Activated naive CD4-positive, alpha-beta T cell treated with anti-CD3 and anti-CD28 coated beads, Interleukin-2, amount 10 ng/mL, durations not matched to agents 7 days and 5 days (primary cell): Measurements from ENCODE around the gene TUT1.
"Not testable (repeated sequence)": the region's sequence is repeated elsewhere in the genome, so short reads cannot be mapped to it uniquely, and the experiment has no call there.

Source experiments
- CTCF ChIA-PET: fragments of 350-600 bp; sonication (Branson Sonifier 250); formaldehyde crosslinking; loops from one replicate; lab custom pipeline; 2021; ENCODE audit warnings: antibody characterized with exemption; lab: Charles Lee
- DNase-seq: peaks from one replicate; pipeline ENCODE4 v3.0.0-alpha.2; 2020
- H3K27ac Mint-ChIP-seq: one replicate; pipeline ENCODE4 v1.8.0; 2021; ENCODE audit warnings: mild to moderate bottlenecking, moderate library complexity, mixed read lengths
- H3K27me3 Mint-ChIP-seq: one replicate; pipeline ENCODE4 v1.8.0; 2021; ENCODE audit warnings: mild to moderate bottlenecking, mixed read lengths
- H3K36me3 Mint-ChIP-seq: one replicate; pipeline ENCODE4 v1.8.0; 2021; ENCODE audit warnings: mixed read lengths
- H3K4me1 Mint-ChIP-seq: one replicate; pipeline ENCODE4 v1.8.0; 2021; ENCODE audit warnings: mixed read lengths
- H3K4me3 Mint-ChIP-seq: one replicate; pipeline ENCODE4 v1.8.0; 2021; ENCODE audit warnings: mild to moderate bottlenecking, moderate library complexity, mixed read lengths
- H3K9me3 Mint-ChIP-seq: one replicate; pipeline ENCODE4 v1.8.0; 2021; ENCODE audit warnings: mixed read lengths

The TUT1 gene

DNA sequence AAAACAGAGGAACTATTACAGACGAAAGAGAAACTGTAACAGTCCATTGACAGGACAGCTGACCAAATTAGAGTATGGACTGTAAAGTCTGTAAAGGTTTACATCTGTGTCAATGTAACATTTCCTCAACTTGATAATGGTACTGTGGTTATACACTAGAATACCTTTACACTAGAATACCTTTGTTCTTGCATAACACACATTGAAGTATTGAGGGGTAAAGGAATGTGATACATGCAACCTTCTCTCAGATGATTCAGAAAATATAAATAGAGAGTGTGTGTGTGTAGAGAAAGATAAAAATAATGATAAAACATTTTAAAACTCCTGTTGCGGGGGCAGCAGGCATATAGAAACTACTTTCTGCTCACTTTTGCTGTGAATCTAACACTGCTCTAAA is 12.1 kb downstream of the TUT1 start:
- H3K4me3 Mint-ChIP-seq: no peak overlapping the region

DNA sequence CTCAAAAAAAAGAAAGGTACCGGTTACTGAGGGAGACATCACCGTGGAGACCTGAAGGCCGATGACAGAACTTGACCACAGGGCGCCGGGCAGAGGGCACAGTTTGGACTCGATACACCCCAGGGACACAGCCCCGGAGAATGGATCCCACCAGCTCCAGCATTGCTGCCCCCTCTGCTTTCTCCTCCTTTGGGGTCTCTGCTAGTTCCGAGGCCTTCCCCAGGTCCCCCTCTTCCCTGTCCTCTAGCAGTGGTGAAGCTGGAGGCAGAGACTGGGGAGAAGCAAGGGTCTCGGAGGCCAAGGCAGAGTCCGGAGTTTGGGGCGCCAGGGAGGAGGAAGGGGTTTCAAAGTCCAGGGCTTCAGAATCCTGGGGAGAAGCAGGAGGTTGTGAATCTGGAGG is 12.8 kb downstream of the TUT1 start:
- Mint-ChIP-seq H3K9me3 (no peaks in the 10 kb centered on the region), H3K4me3 (no peak overlapping the region), H3K27me3 (no peaks in the 10 kb centered on the region), H3K27ac (no peak overlapping the region), H3K36me3 (peaks cover 31% of the 10 kb centered on the region), H3K4me1 (peaks cover 21% of the 10 kb centered on the region)
- DNase-seq: no peak
- CTCF ChIA-PET: interaction anchor here (1.0 to 1.1 kb wide), 2 partner anchors 14 to 18 kb away, joined by 3 read pairs; no protein-coding TSS in a partner anchor

More for the DNA sequence above, 12.1 kb downstream of the TUT1 start:
- no peak for DNase-seq
- Mint-ChIP-seq H3K27me3 (no peaks in the 10 kb centered on the region), H3K36me3 (peaks cover 32% of the 10 kb centered on the region), H3K27ac (no peak overlapping the region), H3K9me3 (no peaks in the 10 kb centered on the region), H3K4me1 (peaks cover 21% of the 10 kb centered on the region)
- CTCF ChIA-PET: interaction anchor here (1.0 to 1.1 kb wide), 2 partner anchors 13 to 18 kb away, joined by 3 read pairs; no protein-coding TSS in a partner anchor

DNA sequence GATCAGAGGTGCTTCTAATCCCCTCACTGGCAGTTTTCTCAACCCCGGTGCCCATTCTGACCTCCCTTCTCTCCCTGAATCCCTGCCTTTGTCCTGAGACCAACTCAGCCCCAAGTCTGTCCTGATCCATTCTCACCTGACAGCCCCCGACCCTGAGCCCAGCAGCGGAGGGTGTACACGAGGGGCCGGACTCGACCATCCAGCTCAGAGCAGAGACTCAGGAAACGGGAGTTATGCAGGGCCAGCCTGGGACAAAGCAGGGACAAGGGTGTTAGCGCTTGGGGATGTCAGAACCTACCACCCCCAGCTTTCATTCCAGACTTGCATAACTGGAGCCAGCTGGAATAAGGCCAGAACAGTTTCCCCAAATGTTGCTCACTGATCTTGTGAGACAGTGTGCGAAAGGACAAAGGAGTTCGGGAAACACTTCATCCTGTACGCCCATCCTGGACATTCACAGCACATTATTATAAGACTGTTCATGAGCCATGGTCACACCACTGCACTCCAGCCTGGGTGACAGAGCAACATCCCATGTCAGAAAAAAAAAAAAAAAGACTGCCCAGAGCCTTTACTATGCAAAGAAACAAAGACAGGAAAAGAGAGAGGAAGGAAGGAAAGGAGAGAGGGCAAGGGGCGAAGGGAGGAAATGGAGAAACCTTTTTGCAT is 14.1 kb downstream of the TUT1 start:
- Mint-ChIP-seq H3K36me3 (peaks cover 42% of the 10 kb centered on the region), H3K27ac (peak overlapping the region; percentile 59), H3K4me3 (no peak overlapping the region), H3K4me1 (peaks cover 32% of the 10 kb centered on the region), H3K27me3 (no peaks in the 10 kb centered on the region), H3K9me3 (no peaks in the 10 kb centered on the region)
- no peak for DNase-seq
- CTCF ChIA-PET: interaction anchor here (1.0 kb wide), 1 partner anchor 16 kb away, joined by 3 read pairs; no protein-coding TSS in a partner anchor

DNA sequence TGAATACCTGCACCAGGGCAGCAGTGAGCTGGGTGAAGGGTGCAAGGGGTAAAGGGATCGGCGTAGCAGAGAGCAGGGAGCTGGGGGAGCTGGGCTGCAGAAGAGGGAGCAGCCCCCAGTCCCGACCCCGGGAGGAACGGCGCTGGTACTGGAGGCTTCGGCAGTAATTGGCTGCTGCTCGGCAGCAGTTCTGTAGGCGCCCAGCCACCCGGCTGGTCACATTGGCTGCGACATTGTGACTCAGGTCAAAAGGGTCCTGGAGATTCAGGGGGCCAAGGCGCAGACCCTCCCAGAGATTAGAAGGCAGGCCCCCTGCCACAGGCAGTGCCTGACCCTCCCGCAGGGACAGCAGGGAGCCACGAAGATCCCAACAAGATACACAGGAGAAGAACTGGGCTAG is 15.5 kb downstream of the TUT1 start:
- no peak overlapping the region for H3K27ac Mint-ChIP-seq

DNA sequence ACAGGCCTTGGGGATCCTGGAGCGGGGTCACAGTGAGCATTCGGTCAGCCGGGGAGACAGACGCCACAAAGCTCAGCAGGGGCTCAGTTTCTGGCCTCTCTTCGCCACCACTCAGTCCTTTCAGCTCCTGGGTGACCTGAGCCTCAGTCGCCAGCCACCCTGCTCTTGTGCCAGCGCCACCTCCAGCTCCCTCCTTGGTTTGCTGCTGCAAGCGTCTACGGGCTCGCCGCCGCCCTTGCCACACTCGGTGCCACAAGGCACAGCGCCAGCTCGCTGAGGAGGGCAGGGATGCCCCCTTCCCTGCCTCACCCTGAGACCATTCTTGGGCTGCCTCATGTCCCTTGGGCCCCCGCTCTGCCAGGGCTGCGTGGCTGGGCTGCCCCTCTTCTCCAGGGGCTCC is 16.2 kb downstream of the TUT1 start:
- Mint-ChIP-seq H3K4me1 (peaks cover 49% of the 10 kb centered on the region), H3K36me3 (peaks cover 51% of the 10 kb centered on the region)
- no peak for DNase-seq

More for the DNA sequence above, 15.5 kb downstream of the TUT1 start:
- no peak for DNase-seq
- CTCF ChIA-PET: interaction anchor here (1.2 kb wide), 1 partner anchor 33 kb away, joined by 3 read pairs; no protein-coding TSS in a partner anchor
- Mint-ChIP-seq H3K36me3 (peaks cover 49% of the 10 kb centered on the region), H3K4me1 (peaks cover 46% of the 10 kb centered on the region), H3K4me3 (peak overlapping the region; percentile 86), H3K9me3 (no peaks in the 10 kb centered on the region), H3K27me3 (no peaks in the 10 kb centered on the region)

DNA sequence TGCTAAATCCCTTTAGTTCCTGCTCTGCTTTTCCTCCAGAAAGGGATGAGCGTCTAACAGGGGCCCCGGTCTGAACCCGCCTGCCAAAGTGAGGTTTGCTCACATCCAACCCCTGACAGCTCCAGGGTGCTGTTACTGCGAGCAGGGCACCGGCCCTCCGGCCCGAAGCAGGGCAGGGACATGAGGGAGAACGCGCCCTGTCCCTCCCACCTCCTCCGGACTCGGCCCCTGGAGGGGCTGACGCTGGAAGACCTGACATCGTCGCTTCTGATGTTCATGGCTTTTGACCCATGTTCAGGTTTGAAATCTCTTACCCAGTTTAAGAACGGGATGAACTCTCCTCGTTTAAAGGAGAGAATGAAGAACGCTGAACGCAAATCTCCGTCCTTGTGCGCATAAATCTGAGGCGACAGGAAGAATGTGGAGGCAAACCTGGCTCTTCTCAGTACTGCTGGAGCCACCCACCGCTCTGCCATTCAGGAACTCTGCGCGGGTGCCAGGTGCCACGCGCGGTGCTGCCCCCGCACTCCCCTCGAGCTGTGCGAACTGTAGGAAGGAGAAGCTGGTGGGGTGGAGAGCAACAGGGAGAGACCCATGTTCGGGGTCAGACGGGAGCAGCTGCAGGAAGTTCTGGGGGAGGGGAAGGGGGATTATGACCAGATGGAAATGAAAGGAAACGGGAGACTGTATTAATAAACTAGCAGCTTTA is 16.8 kb downstream of the TUT1 start:
- peak overlapping the region; percentile 86 for H3K4me3 Mint-ChIP-seq
- no peaks in the 10 kb centered on the region for H3K9me3 Mint-ChIP-seq
- CTCF ChIA-PET: interaction anchor here (1.1 to 1.9 kb wide), 4 partner anchors 17 to 150 kb away, joined by 4 to 9 read pairs (median 5); partner anchors contain the start of gene TUT1
- peak overlapping the region; percentile 84 for H3K27ac Mint-ChIP-seq
- H3K4me1 Mint-ChIP-seq: peaks cover 53% of the 10 kb centered on the region
- H3K27me3 Mint-ChIP-seq: no peaks in the 10 kb centered on the region
- DNase-seq: peak; percentile 39
- peaks cover 57% of the 10 kb centered on the region for H3K36me3 Mint-ChIP-seq

More for the DNA sequence above, 16.2 kb downstream of the TUT1 start:
- no peaks in the 10 kb centered on the region for H3K9me3 Mint-ChIP-seq
- CTCF ChIA-PET: interaction anchor here (1.2 to 1.9 kb wide), 3 partner anchors 17 to 106 kb away, joined by 3 to 9 read pairs (median 4); partner anchors contain the start of gene TUT1
- H3K4me3 Mint-ChIP-seq: peak overlapping the region; percentile 86
- H3K27ac Mint-ChIP-seq: no peak overlapping the region
- no peaks in the 10 kb centered on the region for H3K27me3 Mint-ChIP-seq

DNA sequence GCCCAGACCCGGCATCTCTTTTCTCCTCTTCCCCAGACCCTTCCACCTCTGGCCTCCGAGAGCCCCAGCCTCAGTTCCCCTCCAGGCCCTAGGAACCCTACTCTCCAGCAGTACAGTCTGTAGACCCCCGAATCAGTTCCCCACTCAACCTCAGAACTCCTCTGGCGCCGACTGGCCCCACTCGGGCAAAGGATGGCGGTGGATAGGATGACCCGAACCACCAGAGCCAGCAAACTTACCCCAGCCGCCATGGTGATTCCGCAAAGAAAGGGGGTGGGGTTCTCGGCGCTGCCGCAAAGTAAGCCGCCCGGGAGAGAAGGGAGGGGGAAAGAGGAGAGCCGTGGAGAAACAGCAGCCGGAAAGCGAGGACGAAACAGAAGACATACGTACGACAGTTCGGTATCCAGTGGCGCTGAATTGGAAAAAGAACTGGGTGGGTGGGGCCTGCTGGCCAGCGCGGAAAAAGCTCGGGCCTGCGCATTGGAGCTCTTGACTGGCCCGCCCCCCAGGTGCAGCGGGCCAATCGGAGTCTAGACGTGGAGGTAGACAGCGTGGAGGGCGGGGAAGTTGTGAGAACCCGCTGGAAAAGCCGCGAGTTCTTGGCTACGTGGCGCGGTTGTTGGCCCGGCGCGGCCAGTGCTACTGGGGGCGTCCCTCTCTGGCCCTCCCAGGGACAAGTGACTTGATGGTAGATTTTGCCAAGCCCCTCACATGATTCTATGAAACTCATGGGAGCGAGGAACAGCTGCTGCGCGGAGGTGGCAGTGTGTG is 17.5 kb downstream of the TUT1 start, which contains the start of gene EEF1G:
Gene EEF1G (minus strand): TSS at position 300 of the 771 bp plus-strand sequence. CDS start 49 bp downstream, at position 251.
- Mint-ChIP-seq H3K4me1 (peaks cover 55% of the 10 kb centered on the region), H3K36me3 (peaks cover 57% of the 10 kb centered on the region), H3K27ac (peak within 1 kb of the TSS; percentile 84), H3K9me3 (no peaks in the 10 kb centered on the region), H3K4me3 (peak within 1 kb of the TSS; percentile 86), H3K27me3 (no peaks in the 10 kb centered on the region)
- DNase-seq: peak; percentile 99
- CTCF ChIA-PET: interaction anchor here (1.1 to 1.9 kb wide), 4 partner anchors 13 to 149 kb away, joined by 4 to 9 read pairs (median 8); partner anchors contain the start of gene TUT1

DNA sequence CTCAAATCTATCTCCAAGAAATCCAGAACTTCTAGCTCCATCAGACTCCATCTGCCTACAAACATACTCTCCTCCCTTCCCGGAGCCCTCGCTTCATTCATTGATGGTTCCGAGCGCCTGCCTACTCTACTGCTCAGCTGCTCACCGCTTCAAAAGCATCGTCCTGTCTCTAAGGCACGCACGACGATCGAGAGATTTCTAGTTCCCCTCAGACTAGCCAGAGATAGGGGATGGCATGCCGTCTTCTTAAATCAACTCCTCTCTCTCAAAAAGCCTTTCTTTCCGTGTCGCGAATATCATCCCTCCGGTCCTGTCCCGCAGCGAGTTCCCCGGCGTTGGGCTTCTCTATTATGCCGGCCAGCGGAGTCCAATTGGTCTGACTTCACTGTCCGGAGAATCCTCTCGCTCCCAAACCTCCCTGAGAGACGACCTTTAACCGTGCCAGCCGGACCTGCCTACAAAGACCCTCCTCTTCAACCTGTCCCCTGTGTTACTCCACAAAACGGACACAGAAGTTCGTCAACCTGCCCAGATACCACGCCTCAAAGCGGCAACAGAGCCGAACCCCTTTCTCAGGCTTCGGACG is 18.2 kb downstream of the TUT1 start:
- no peaks in the 10 kb centered on the region for H3K27me3 Mint-ChIP-seq
- CTCF ChIA-PET: interaction anchor here (0.8 to 4.3 kb wide), 9 partner anchors 12 to 215 kb away, joined by 3 to 16 read pairs (median 6); partner anchors contain the start of gene TUT1
- H3K9me3 Mint-ChIP-seq: no peaks in the 10 kb centered on the region
- peak overlapping the region; percentile 86 for H3K4me3 Mint-ChIP-seq
- DNase-seq: peak; percentile 44
- H3K27ac Mint-ChIP-seq: peak overlapping the region; percentile 84
- peaks cover 58% of the 10 kb centered on the region for H3K4me1 Mint-ChIP-seq
- peaks cover 58% of the 10 kb centered on the region for H3K36me3 Mint-ChIP-seq

DNA sequence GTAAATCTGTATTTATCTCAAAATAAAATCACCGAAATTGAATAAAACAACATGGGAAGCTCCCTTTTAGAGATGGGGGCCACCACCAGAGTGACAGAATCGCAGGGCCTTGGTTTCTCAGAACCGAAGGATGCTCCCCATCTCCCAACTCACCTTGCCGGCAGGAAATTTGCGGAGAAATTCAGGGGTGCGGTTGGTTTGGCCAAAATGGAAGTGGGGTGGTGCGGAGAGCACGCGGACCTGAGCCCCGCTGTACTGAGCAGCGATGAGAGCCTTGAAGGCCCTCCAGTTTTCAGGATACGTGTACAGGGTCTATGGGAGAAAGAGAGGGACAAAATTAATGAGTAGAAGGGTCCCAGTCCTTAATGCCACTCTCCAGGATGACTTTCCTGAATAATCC is 18.9 kb downstream of the TUT1 start:
- Mint-ChIP-seq H3K27me3 (no peaks in the 10 kb centered on the region), H3K27ac (peak overlapping the region; percentile 84), H3K36me3 (peaks cover 59% of the 10 kb centered on the region), H3K9me3 (no peaks in the 10 kb centered on the region), H3K4me1 (peaks cover 60% of the 10 kb centered on the region), H3K4me3 (peak overlapping the region; percentile 86)
- no peak for DNase-seq
- CTCF ChIA-PET: interaction anchor here (0.8 to 4.3 kb wide), 6 partner anchors 12 to 216 kb away, joined by 3 to 16 read pairs (median 6); no protein-coding TSS in a partner anchor

DNA sequence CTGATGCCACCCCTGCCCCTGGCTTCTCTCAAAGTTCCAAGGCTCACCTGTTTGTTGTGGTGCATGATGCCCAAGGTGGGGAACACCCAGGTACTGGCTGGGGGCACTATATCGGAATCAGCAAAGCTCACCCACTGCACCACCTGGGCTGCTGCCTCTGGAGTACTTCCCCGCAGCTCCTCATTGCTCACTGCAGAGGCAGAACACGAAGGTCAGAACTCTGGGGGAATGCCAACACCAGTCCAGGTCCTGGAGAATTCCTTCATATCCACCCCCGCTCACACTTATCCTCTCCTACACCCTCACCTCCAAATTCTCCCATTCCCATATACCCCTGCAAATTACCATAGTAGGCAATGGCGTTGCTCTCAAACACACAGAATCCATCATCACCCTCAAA is 19.8 kb downstream of the TUT1 start:
- CTCF ChIA-PET: interaction anchor here (0.8 to 4.3 kb wide), 4 partner anchors 11 to 177 kb away, joined by 3 to 16 read pairs (median 12); no protein-coding TSS in a partner anchor
- Mint-ChIP-seq H3K36me3 (peaks cover 62% of the 10 kb centered on the region), H3K4me1 (peaks cover 63% of the 10 kb centered on the region)
- not testable (repeated sequence) for H3K9me3 Mint-ChIP-seq, H3K27me3 Mint-ChIP-seq, H3K27ac Mint-ChIP-seq, H3K4me3 Mint-ChIP-seq, DNase-seq

DNA sequence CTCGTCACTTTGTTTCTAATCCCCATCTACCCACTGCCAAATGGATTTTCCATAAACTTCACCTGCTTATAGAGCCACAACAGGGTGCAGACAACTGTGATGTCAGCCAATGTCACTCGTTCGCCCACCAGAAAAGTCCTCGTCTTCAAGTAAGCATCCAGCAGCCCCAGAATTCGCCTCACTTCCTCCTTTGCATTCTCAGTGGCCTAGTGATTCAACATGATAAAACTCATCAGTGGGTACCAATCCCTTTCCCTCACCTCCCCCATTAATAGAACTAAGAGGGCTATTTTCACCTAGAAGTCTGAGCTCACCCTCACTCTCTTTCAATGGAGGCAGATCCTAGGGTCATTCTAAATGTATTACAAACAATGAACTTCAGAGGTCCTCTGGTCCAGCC is 20.4 kb downstream of the TUT1 start:
- not testable (repeated sequence) for H3K9me3 Mint-ChIP-seq, H3K27me3 Mint-ChIP-seq, DNase-seq
- Mint-ChIP-seq H3K27ac (peak overlapping the region; percentile 57), H3K4me1 (peaks cover 65% of the 10 kb centered on the region), H3K36me3 (peaks cover 65% of the 10 kb centered on the region), H3K4me3 (peak overlapping the region; percentile 4)
- CTCF ChIA-PET: interaction anchor here (2.2 to 4.3 kb wide), 3 partner anchors 10 to 176 kb away, joined by 11 to 16 read pairs (median 12); no protein-coding TSS in a partner anchor

DNA sequence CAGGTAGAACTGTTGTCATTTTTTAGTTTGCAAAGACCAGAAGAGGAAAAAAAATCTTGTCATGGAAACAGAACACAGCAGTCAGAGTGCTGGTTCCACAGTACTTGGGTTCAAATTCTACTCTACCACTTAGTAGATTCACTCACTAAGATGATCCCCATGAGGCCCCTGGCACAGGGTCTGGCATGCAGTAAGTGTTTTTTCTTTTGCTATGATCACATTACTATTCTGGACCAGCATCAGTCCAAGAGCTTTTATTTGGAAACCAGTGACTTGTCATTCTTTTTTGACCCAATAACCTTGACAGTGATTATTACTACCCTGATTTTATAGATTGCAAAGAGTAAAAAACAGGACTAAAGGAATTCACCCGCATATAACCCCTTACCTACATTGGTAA is 21.7 kb downstream of the TUT1 start:
- no peaks in the 10 kb centered on the region for H3K27me3 Mint-ChIP-seq
- H3K4me3 Mint-ChIP-seq: no peak overlapping the region
- H3K9me3 Mint-ChIP-seq: no peaks in the 10 kb centered on the region
- H3K27ac Mint-ChIP-seq: no peak overlapping the region
- no peak for DNase-seq
- CTCF ChIA-PET: interaction anchor here (0.9 to 4.3 kb wide), 3 partner anchors 9 to 175 kb away, joined by 3 to 16 read pairs (median 11); no protein-coding TSS in a partner anchor
- H3K4me1 Mint-ChIP-seq: peaks cover 56% of the 10 kb centered on the region
- H3K36me3 Mint-ChIP-seq: peaks cover 65% of the 10 kb centered on the region
